ENCODE measurements around the gene SHC4.

The SHC4 gene

GRCh38 chr15:48965972-48966371 is 2.3 kb upstream of the SHC4 start:
- peak; percentile 13; the same call in 1 of the 2 replicates for TF ChIP-seq CTCF (IDR thresholded peaks at IDR 0.05)

GRCh38 chr15:48964898-48965297 is 1.2 kb upstream of the SHC4 start:
- TF ChIP-seq CTCF (IDR thresholded peaks at IDR 0.05): no peak

GRCh38 chr15:48962662-48963523 is 826 bp downstream of the SHC4 start:
- no peak for TF ChIP-seq CTCF (IDR thresholded peaks at IDR 0.05)

- TF ChIP-seq CTCF (IDR thresholded peaks at IDR 0.05): no peak
These were observed 7.8 kb downstream of the SHC4 start for GRCh38 chr15:48955967-48956366.

- no peak for TF ChIP-seq CTCF (IDR thresholded peaks at IDR 0.05)
These were observed 8.3 kb downstream of the SHC4 start for GRCh38 chr15:48955370-48955769.

- no peak for TF ChIP-seq CTCF (IDR thresholded peaks at IDR 0.05)
These were observed 9.2 kb downstream of the SHC4 start for GRCh38 chr15:48954538-48954937.

- no peak for TF ChIP-seq CTCF (IDR thresholded peaks at IDR 0.05)
These were observed 16.9 kb downstream of the SHC4 start for GRCh38 chr15:48946840-48947187.

Measured in LNCAP (cell line).